ENCODE results near the gene OBSL1.
A peak's percentile ranks its signal among the peaks of the same experiment; 100 is the strongest.

The OBSL1 gene

DNA sequence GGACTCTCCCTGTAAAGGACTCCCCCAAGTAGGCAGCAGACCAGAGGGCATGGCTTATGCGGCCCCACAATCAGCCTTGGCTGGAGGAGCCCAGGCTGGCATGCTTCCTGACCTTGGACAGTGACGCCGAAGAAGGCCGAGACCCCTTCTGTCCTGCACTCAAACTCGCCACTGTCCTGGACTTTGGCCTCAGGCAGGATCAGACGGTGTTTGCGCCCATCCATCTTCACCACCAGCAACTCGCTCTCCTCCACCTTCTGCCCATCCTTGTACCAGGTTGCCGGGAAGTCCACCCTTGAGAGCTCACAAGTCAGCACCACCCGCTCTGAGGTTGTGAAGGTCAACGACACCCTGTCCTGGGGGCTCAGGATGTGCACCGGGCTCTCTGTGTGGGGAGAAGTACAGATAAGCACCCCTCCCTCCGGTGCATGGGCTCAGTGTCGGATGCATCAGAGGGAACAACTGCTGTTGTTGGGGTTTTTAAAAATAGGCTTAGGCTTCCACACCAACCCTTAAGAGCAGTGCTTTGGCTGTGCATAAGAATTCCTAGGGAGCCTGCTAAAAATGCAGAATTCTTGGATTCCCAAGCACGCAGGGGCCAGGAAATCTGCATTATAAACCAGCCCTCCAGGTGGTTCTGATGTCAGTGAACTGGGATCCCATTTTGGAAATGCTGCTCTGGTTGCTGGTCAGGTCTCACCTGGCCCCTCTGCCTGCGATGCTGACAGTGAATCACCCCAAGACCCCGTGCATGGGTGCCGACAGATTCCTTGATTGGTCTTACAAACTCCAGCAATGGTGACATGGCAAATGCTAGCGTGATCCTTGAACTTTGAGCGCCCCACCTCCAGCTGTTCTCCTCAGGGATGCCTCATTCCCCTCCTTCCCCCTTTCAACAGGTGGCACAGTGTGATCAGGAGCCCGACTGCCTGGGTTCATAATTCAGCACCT, 5.9 kb downstream of the OBSL1 start:
- DNase-seq, result no peak

- no peak for DNase-seq
These were observed 7.9 kb downstream of the OBSL1 start for GRCh38 chr2:219563271-219563928.

DNA sequence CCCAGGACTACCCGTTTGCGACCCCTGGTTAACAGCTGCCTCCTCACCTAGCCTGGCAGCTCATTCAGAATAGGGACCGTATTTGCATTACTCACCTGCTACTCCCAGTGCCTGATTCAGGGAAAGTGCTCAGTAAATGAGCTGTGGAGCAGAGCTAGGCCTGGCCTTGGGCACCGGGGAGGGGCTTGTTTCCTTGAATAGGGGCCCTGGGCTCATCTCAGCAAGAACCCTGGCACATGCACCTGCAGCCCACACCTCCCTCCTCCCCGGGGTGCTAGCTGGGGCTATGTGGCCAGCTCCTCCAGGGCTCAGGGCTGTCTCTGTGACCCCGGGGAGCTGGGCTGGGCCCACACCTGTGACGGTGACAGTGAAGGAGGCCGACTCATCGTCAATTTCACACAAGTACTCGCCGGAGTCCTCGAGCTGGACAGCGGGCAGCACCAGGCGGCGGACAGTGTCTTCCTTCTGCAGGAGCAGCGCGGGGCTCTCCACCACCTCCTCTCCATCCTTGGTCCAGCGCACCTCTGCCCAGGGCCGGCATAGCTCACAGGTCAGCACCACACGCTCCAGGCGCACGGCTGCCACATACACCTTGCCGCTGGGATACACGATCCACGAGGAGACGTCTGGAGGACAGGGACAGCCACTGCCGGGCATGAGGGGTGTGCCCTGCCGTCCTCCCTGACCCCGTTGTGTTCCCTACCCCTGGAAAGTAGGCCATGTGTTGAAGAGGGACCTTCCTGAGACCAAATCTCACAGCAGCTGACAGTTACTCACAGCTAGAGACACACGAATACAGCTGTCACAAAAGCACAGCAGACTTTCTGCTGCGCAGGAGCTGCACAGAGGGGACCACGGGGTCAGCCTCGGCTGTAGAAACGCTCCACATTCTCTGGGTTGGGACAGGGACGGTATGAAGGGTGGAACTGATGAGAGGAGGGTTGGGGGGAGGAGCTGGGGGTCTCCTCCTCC, 9.0 kb downstream of the OBSL1 start:
- no peak for DNase-seq

DNA sequence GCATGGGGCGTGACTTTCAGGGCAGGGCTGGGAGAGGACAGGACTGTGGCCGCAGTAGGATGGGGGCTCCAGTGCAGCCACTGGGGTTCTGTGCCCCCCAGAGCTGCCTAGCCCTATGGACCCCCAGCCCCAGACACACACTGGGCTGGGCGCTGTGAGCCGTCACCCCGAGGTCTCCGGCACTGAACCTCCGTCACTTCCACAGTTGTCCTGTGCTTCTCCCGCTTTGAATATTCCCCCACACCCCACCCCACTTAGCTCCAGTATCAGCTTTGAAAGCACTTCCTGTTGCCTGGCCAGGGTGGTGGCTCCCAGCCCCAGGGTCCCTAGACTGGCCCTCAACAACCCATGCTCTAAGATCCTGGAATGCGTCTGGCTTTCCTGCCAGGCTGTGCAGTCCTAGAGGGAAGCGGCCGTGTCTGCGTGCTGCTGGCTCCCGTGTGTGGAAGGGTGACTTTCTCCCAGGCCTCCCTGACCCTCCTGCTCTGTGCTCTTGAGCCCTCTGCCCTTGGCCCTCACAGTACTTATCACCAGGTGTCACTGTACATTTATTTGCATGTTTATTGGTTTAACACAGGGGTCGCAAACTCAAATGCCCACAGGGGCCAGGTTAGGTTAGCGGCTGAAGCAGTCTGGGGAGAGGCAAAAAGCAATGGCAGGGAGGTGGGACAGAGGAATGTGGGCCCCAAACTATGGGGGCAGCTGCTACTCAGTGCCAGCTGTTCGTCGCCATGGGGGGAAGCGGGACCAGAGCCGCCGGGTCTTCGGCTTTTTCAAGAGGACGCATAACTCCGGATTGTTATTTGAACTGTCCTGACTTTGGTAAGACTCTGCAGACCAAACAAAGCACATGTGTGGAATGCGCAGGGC, 9.9 kb downstream of the OBSL1 start:
- DNase-seq, result no peak

GRCh38 chr2:219560893-219561178, 10.5 kb downstream of the OBSL1 start:
- no peak for DNase-seq

- peak in 1 of 4 experiments; percentile 14 for DNase-seq
These were observed 11.1 kb downstream of the OBSL1 start for GRCh38 chr2:219560037-219560892.

- DNase-seq, result no peak
These were observed 12.0 kb downstream of the OBSL1 start for GRCh38 chr2:219559156-219559915.

- DNase-seq, result no peak
These were observed 13.3 kb downstream of the OBSL1 start for GRCh38 chr2:219557791-219558785.

DNA sequence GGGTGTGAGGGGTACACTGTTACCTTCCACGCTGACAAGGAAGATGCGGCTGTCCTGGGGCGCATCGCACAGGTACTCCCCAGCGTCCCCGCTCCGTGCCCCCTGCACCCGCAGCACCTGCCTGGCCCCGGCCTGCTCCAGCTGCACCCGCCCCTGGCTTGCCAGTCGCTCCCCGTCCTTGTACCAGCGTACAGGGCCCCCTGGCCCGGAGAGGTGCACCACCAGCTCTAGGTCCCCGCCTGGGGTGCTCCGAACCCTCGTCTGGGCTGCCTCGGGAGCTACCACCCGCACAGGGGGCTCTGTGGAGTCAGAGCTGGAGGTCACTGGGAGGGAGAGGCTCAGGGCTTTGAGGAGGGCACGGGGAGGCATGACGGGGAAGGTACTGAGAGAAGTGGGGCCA, 14.0 kb downstream of the OBSL1 start:
- no peak for DNase-seq

- DNase-seq, result no peak
These were observed 14.9 kb downstream of the OBSL1 start for GRCh38 chr2:219556413-219556812.

DNA sequence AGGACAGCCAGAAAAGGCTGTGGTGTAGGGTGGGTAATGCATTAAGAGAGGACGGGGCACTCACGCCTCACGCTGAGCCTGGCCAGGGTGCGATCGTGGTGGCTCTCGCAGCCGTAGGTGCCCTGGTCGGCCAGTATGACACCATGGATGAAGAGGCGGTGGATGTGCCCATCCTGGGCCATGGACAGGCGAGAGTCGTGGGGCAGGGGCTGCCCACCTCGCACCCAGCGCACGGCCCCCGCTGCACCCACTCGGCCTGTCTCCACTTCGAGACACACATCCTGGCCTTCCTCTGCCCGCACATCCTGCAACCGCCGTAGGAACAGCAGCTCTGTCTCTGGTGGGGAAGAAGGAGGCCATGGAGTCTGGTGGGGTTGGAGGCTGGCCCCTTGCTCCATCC, 15.4 kb downstream of the OBSL1 start:
- no peak for DNase-seq

DNA sequence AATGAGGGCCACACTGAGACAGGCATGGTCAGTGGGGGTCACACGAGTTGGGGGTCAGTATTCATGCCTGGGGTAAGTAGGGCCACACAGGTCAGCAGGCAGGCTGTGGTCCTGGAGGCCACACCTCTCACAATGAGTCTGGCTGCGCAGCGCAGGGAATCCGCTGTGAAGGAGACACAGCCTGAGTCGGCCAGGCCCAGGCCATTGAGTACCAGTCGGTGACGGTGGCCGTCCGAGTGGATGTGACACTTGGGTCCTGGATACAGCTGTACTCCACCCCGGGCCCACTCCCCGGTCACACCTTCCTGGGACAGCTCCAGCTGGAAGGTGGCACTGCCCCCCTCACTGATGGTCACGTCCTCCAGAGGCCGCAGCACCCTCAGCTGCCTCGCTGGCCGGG, 17.0 kb downstream of the OBSL1 start:
- DNase-seq, result no peak

DNA sequence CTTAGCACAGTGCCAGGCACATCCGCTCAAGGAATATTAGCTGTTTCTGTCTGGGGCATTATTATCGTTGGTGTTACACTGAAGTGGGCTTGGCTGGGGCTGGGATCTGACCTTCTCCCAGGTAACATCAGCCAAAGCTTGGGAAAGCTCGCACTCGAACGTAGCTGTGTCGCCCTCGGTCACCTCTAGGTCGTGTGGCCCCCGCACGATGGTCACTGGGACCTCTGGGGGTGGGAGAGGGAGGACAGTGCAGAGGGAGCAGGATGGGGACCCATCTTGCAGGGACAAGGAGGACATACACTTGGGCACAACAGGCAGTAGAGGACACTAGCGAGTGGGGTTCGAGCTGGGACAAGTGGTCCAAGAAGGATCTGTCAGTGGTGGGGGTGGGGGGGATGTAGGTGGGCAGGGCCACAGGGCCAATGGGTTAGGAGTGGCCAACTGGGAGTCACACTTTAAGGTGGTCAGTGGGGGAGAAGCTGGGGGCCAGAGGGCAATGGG, 17.8 kb downstream of the OBSL1 start:
- no peak for DNase-seq

DNA sequence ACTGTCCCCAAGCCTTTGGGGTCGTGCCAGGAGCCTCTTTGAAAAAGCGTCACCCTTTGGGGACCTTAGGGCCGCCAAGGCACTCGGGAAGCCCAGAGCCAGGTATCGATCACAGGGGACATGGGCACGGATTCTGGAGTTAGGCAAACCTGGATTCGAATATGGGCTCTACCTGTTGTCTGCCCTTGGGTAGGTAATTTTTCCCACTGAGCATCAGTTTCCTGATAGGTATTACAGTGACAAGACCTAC, 18.2 kb downstream of the OBSL1 start:
- DNase-seq, result no peak

DNA sequence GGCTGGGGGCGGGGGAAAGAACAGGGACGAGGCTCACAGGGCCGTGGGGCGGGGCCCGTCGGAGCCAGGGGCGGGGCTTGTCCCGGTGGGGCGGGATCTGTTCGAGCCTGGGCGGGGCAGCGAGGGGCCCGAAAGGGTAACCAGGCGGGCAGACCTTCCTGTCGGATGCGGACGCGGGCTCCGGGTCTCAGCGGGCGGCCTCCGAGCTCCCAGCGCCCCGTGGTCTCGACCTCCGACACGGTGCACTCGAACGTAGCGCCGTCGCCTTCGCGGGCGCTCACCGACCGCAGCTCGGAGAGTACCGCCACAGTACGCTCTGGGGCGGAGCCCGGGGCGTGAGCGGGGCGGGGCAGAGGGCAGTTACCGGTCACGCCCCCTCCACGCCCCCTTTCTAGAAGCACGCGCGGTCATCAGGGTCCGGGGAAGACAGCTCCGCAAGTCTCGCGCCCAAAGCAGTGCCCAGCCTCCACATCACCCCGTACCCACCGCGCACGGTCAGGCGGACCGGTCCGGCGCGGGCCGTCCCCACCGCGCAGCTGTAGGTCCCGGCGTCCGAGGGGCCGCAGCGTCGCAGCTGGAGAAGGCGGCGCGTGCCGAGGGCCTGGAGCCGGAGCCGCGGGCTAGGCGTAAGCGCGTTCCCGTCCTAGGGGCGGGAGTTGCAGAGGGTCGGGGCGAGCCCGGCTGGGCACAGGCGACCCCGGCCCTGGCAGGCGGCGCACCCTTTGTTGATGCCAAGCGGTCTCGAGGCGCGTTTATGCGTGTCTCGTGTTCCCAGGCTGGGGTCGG, 18.8 kb downstream of the OBSL1 start:
- DNase-seq, result peak; percentile 55 to 80 (median 72)

GRCh38 chr2:219551441-219552381, 19.6 kb downstream of the OBSL1 start:
- DNase-seq, result peak in 2 of 4 experiments; percentile 27 to 32

GRCh38 chr2:219549619-219550018, 21.7 kb downstream of the OBSL1 start:
- DNase-seq, result no peak
